Left ventricle myocardium inferior (tissue), 1 donor: ENCODE results near the gene ANKRD34A. TPM values are rescaled to one million over a fixed set of nuclear protein-coding genes. Genes with fewer than 3 reads are reported as not detected.

Experiments
- DNase-seq: peaks from one replicate; pipeline ENCODE4 v3.0.0-alpha.2; 2020
- H3K27ac ChIP-seq: fragments of 200-600 bp; replicated peaks from 2 replicates; pipeline ENCODE4 v1.8.0; 2021
- H3K27me3 ChIP-seq: fragments of 200-600 bp; 2 replicates; pipeline ENCODE4 v1.8.0; 2021; ENCODE audit warnings: low read depth
- H3K36me3 ChIP-seq: fragments of 200-600 bp; 2 replicates; pipeline ENCODE4 v1.8.0; 2021
- H3K4me1 ChIP-seq: fragments of 200-600 bp; 2 replicates; pipeline ENCODE4 v1.8.0; 2021
- H3K4me3 ChIP-seq: fragments of 200-600 bp; 2 replicates; pipeline ENCODE4 v1.8.0; 2021; ENCODE audit warnings: mild to moderate bottlenecking, moderate library complexity
- H3K9me3 ChIP-seq: fragments of 200-600 bp; replicated peaks from 2 replicates; pipeline ENCODE4 v1.8.0; 2021
- CTCF ChIP-seq: fragments of 200-600 bp; IDR thresholded peaks from 2 replicates; pipeline ENCODE4 v1.8.0; 2021; ENCODE audit warnings: antibody characterized with exemption, mild to moderate bottlenecking, borderline replicate concordance
- intact Hi-C: fragments of 100-400 bp; cut with micrococcal nuclease; formaldehyde crosslinking; loops from one replicate; pipeline ENCODE4 v1.11.0; 2022
- total RNA-seq: library from RNA; stranded (reverse); fragmentation: NEBNext Ultra II Directional; extraction: Animal tissue kit (Norgen Biotek cat#: 25700); gene quantifications from one replicate; pipeline ENCODE4 v1.2.1, GENCODE V29; 2021
- donor health status: DM: no; HTN: yes; CAD: no; lungs with severe emphysema.

The ANKRD34A gene
- total RNA-seq, 1 donor from 2014 or later: 0.66 TPM

- H3K27me3 ChIP-seq: no peaks in the 10 kb centered on the region
- peak overlapping the region; percentile 58 for H3K4me3 ChIP-seq
- peak overlapping the region; percentile 99 for H3K27ac ChIP-seq
- peaks cover 10% of the 10 kb centered on the region for H3K36me3 ChIP-seq
- H3K4me1 ChIP-seq: peaks cover 56% of the 10 kb centered on the region
- peak; percentile 68 for DNase-seq
- intact Hi-C loops: loop anchor here (5.0 to 10.0 kb wide), 2 partner anchors 35 to 63 kb away; partner anchors contain the start of genes ITGA10 and PEX11B
- TF ChIP-seq CTCF: peak; percentile 91
- no peaks in the 10 kb centered on the region for H3K9me3 ChIP-seq
These were observed 13.4 kb upstream of the ANKRD34A start for GRCh38 chr1:145977486-145978470.

- peaks cover 49% of the 10 kb centered on the region for H3K4me1 ChIP-seq
- H3K27ac ChIP-seq: peak overlapping the region; percentile 99
- H3K4me3 ChIP-seq: no peak overlapping the region
- TF ChIP-seq CTCF: no peak
- H3K9me3 ChIP-seq: no peaks in the 10 kb centered on the region
- intact Hi-C loops: loop anchor here (5.0 to 10.0 kb wide), 2 partner anchors 35 to 62 kb away; partner anchors contain the start of genes ITGA10 and PEX11B
- peaks cover 10% of the 10 kb centered on the region for H3K36me3 ChIP-seq
- DNase-seq: no peak
- H3K27me3 ChIP-seq: no peaks in the 10 kb centered on the region
These were observed 12.6 kb upstream of the ANKRD34A start for GRCh38 chr1:145977016-145977415.

- Histone ChIP-seq H3K4me3 (no peak overlapping the region), H3K27ac (no peak overlapping the region), H3K9me3 (no peaks in the 10 kb centered on the region), H3K4me1 (peaks cover 31% of the 10 kb centered on the region), H3K27me3 (no peaks in the 10 kb centered on the region), H3K36me3 (peaks cover 10% of the 10 kb centered on the region)
- intact Hi-C loops: loop anchor here (5.0 to 10.0 kb wide), 2 partner anchors 37 to 60 kb away; partner anchors contain the start of genes ITGA10 and PEX11B
- TF ChIP-seq CTCF: no peak
- no peak for DNase-seq
These were observed 10.8 kb upstream of the ANKRD34A start for GRCh38 chr1:145975216-145975615.

GRCh38 chr1:145974721-145975120 lies 10.3 kb upstream of the ANKRD34A start:
- DNase-seq: no peak
- Histone ChIP-seq H3K36me3 (peaks cover 10% of the 10 kb centered on the region), H3K9me3 (no peaks in the 10 kb centered on the region), H3K4me1 (peaks cover 26% of the 10 kb centered on the region), H3K27ac (no peak overlapping the region), H3K27me3 (no peaks in the 10 kb centered on the region), H3K4me3 (no peak overlapping the region)
- intact Hi-C loops: loop anchor here (5.0 to 10.0 kb wide), 2 partner anchors 38 to 60 kb away; partner anchors contain the start of genes ITGA10 and PEX11B
- no peak for TF ChIP-seq CTCF

DNA sequence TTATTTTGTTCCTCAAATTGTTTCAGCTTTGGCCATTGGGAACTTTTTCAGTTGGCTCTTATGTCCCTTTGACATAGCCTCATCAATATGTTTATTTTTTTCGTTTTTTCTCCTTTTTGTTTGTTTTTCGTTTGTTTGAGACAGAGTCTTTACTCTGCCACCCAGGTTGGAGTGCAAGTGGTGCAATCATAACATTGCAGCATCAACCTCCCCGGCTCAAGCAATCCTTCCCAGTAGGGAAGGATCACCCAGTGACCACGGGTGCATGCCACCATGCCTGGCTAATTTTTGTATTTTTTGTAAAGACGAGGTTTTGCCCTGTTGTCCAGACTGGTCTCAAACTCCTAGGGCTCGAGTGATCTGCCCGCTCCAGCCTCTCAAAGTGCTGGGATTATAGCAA lies 8.2 kb upstream of the ANKRD34A start:
- DNase-seq: no peak
- no peak overlapping the region for H3K27ac ChIP-seq
- H3K9me3 ChIP-seq: peaks cover 1% of the 10 kb centered on the region
- TF ChIP-seq CTCF: no peak
- peaks cover 14% of the 10 kb centered on the region for H3K4me1 ChIP-seq
- peaks cover 11% of the 10 kb centered on the region for H3K36me3 ChIP-seq
- H3K27me3 ChIP-seq: no peaks in the 10 kb centered on the region
- intact Hi-C loops: loop anchor here (10.0 kb wide), 1 partner anchor 58 kb away; the partner anchor contains the start of genes ITGA10 and PEX11B
- H3K4me3 ChIP-seq: no peak overlapping the region
